ENCODE measurements around the gene DUS1L.
"Not testable (repeated sequence)": the region's sequence is repeated elsewhere in the genome, so short reads cannot be mapped to it uniquely, and the experiment has no call there.

DUS1L gene

DNA sequence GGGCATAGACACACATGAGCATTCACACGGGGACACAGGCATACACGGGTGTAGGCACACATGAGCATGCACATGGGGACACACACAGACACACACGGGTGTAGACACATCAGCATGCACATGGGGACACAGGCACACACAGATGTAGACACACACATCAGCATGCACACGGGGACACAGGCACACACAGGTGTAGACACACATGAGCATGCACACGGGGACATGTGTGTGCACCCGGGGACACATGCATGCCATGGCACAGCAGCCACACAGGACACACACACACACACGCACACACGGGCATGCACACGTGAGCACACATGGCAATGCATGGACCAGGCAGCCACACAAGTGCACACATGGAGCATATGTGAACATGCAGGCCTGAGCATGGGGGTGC, 23.0 kb downstream of the DUS1L start:
- no peak for DNase-seq (ENCODE audit: extremely low read depth, insufficient read length)
- H3K27me3 ChIP-seq (replicated peaks; ENCODE audit: control insufficient read depth, insufficient read depth, low read length), result no peaks in the 10 kb centered on the region
- H3K4me3 ChIP-seq (replicated peaks; ENCODE audit: low read depth, low read length), result no peak overlapping the region
- TF ChIP-seq, protein P1, sequence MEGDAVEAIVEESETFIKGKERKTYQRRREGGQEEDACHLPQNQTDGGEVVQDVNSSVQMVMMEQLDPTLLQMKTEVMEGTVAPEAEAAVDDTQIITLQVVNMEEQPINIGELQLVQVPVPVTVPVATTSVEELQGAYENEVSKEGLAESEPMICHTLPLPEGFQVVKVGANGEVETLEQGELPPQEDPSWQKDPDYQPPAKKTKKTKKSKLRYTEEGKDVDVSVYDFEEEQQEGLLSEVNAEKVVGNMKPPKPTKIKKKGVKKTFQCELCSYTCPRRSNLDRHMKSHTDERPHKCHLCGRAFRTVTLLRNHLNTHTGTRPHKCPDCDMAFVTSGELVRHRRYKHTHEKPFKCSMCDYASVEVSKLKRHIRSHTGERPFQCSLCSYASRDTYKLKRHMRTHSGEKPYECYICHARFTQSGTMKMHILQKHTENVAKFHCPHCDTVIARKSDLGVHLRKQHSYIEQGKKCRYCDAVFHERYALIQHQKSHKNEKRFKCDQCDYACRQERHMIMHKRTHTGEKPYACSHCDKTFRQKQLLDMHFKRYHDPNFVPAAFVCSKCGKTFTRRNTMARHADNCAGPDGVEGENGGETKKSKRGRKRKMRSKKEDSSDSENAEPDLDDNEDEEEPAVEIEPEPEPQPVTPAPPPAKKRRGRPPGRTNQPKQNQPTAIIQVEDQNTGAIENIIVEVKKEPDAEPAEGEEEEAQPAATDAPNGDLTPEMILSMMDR (IDR thresholded peaks at IDR 0.05; ENCODE audit: insufficient read depth, low read length, poor library complexity, severe bottlenecking), result no peak
- no peaks in the 10 kb centered on the region for H3K36me3 ChIP-seq (ENCODE audit: control insufficient read depth, insufficient read depth, low read length)

DNA sequence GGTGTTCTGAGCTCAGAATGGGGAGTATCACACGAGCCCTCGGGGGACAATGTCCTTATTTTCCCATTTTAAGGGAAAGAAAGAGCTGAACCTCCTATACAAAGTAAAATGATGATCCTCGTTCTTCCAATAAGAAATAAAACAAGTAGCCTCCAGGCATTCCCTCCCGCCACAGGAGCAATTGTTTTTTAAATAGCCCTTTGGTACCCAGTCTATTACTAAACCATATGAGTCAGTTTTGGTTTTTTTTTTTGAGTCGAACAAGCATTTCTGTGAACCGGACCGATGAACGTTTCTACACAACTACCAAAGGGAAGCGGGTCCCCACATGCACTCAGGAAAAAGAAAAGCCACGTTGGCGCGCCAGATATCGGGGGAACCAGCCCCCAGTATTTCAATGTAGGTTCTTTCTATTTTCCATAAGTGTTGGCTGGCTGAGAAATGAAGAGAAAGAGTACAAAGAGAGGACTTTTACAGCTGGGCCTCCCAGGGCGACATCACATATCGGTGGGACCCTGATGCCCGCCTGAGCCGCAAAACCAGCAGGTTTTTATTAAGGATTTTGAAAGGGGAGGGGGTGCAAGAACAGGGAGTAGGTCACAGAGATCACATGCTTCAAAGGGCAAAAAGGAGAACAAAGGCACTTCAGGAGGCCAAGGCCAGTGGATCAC, 24.3 kb downstream of the DUS1L start:
- H3K27me3 ChIP-seq (replicated peaks; ENCODE audit: control insufficient read depth, insufficient read depth, low read length), result no peaks in the 10 kb centered on the region
- DNase-seq (ENCODE audit: extremely low read depth, insufficient read length), result no peak
- no peak overlapping the region for H3K4me3 ChIP-seq (replicated peaks; ENCODE audit: low read depth, low read length)
- H3K36me3 ChIP-seq (ENCODE audit: control insufficient read depth, insufficient read depth, low read length), result no peaks in the 10 kb centered on the region
- TF ChIP-seq, protein P1 (IDR thresholded peaks at IDR 0.05; ENCODE audit: insufficient read depth, low read length, poor library complexity, severe bottlenecking), result no peak

DNA sequence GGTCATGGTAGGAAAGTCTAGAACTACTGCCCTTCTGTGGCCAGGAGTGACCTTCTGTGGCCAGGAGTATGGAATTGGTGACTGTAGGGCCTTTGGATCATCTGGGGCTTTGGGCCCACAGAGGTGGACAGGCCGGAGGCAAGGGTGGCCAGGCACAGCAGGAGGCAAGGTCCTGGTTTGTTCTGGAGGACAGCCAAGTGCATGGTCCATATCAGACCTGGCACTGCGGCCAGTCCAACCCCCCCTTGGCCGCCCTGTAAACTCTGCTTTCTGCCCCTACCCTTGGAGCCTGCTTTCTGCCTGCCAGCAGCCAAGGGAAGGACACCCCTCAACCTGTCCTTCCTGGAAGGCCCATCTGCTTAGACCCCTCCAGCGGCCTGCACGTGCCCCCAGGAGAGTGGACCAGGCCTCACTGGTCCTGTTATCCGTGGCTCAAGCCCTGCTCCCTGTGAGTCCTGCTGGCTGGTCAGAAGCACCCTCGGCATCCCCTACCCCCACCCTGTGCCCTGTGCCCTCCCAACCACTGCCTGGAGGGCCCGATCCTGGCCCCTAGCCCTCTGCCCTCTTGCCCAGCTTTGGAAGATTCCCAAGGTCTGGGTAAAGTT, 25.8 kb downstream of the DUS1L start:
- TF ChIP-seq, protein P1 (IDR thresholded peaks at IDR 0.05; ENCODE audit: insufficient read depth, low read length, poor library complexity, severe bottlenecking), result no peak
- no peak for DNase-seq (ENCODE audit: extremely low read depth, insufficient read length)
- Histone ChIP-seq H3K4me3 (replicated peaks; ENCODE audit: low read depth, low read length) (no peak overlapping the region), H3K36me3 (ENCODE audit: control insufficient read depth, insufficient read depth, low read length) (no peaks in the 10 kb centered on the region), H3K27me3 (replicated peaks; ENCODE audit: control insufficient read depth, insufficient read depth, low read length) (no peaks in the 10 kb centered on the region)

DNA sequence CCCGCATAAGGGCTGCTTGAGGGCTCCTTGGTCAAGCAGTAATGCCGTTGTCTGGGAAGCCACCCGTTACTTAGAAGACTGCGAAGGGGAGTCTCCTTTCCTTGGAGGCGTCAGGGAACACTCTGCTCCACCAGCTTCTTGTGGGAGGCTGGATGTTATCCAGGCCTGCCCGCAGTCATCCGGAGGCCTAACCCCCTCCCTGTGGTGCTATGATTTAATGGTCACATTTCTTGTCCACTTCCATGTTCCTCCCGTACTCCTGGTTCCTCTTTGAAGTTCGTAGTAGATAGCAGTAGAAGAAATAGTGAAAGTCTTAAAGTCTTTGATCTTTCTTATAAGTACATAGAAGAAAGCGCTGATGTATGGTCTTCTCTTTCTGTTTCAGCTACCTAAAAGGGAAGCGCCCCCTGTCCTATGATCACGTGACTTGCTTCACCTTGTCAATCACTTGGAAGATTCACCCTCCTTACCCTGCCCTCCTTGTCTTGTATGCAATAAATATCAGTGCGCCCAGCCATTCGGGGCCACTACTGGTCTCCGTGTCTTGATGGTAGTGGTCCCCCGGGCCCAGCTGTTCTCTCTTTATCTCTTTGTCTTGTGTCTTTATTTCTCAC, 26.7 kb downstream of the DUS1L start:
- not testable (repeated sequence) for DNase-seq (ENCODE audit: extremely low read depth, insufficient read length); H3K27me3 ChIP-seq (replicated peaks; ENCODE audit: control insufficient read depth, insufficient read depth, low read length); H3K4me3 ChIP-seq (replicated peaks; ENCODE audit: low read depth, low read length); H3K36me3 ChIP-seq (ENCODE audit: control insufficient read depth, insufficient read depth, low read length)

DNA sequence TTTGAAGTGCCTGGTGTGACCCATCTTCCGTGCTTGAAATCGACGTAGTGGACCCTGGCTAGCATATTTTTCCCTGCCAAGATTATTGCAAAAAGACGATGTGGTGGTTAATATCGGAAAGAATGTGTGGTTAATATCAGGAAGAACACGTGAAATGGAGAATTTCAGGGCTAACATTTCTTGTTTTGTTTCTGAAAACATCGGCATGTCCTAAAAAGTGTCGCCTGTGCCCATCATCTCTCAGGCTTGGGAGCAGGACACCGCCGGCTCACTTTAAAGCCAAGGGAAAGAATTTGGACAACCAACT, 27.8 kb downstream of the DUS1L start:
- TF ChIP-seq, protein P1 (IDR thresholded peaks at IDR 0.05; ENCODE audit: insufficient read depth, low read length, poor library complexity, severe bottlenecking), result no peak
- peak overlapping the region; percentile 42 for H3K4me3 ChIP-seq (replicated peaks; ENCODE audit: low read depth, low read length)
- H3K27me3 ChIP-seq (replicated peaks; ENCODE audit: control insufficient read depth, insufficient read depth, low read length), result no peaks in the 10 kb centered on the region
- no peak for DNase-seq (ENCODE audit: extremely low read depth, insufficient read length)
- no peaks in the 10 kb centered on the region for H3K36me3 ChIP-seq (ENCODE audit: control insufficient read depth, insufficient read depth, low read length)

DNA sequence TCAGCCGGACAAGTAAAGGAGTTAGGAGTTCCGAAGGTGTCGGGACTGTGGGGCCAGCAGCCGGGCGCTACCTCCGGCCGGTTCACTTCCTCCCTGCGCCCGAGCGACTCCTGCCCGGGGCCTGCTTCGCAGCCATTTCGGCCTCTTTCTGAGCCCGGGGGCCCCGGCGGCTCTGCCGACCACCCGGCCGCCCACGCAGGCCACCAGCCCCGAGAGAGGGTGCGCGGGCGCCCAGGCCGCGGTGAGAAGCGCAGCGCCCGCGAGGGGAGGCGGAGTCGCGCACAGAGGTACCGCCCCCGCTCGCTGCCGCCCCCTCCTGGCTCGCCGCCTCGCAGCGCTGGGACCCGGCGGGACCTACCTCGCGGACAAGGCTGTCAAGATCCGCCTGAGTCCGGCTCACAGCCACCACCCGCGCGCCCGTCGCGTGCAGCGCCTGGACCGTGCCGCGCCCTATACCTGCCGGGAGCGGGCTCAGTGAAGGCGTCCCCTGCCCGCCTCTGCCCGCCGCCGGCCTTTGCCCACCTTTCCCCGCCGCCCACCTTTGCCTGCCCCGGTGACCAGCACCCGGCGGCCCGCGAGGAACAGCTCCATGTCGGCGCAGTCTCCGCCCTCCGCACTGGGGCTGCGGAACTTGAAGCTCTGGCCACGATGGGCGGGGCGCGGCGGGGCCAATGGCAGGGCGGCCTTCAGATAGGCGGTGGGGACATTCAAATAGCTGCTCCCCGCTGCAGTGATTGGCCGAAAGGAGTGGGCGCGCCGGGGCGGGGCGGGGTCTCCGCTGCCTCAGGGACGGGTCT, 28.3 kb downstream of the DUS1L start, which contains the start of gene DCXR:
Gene DCXR (minus strand): TSS at position 606 of the 797 bp plus-strand sequence. CDS start 15 bp downstream, at position 591.
- DNase-seq (ENCODE audit: extremely low read depth, insufficient read length), result peak; percentile 98
- Histone ChIP-seq H3K27me3 (replicated peaks; ENCODE audit: control insufficient read depth, insufficient read depth, low read length) (no peaks in the 10 kb centered on the region), H3K36me3 (ENCODE audit: control insufficient read depth, insufficient read depth, low read length) (no peaks in the 10 kb centered on the region), H3K4me3 (replicated peaks; ENCODE audit: low read depth, low read length) (peak within 1 kb of the TSS; percentile 73)
- TF ChIP-seq, protein P1 (IDR thresholded peaks at IDR 0.05; ENCODE audit: insufficient read depth, low read length, poor library complexity, severe bottlenecking), result peak; percentile 58

Data from GM06990 (cell line).